GM18519 (cell line): ENCODE results near the gene TMEM52.
"Not testable (repeated sequence)": the region's sequence is repeated elsewhere in the genome, so short reads cannot be mapped to it uniquely, and the experiment has no call there.

Source experiments
- ATAC-seq: cut with Tn5 transposase; IDR thresholded peaks from one replicate; pipeline ENCODE4 v1.9.1; 2021; ENCODE audit warnings: mild to moderate bottlenecking, moderate library complexity; ENCODE audit not compliant: unreplicated experiment, low FRiP score

TMEM52 gene

DNA sequence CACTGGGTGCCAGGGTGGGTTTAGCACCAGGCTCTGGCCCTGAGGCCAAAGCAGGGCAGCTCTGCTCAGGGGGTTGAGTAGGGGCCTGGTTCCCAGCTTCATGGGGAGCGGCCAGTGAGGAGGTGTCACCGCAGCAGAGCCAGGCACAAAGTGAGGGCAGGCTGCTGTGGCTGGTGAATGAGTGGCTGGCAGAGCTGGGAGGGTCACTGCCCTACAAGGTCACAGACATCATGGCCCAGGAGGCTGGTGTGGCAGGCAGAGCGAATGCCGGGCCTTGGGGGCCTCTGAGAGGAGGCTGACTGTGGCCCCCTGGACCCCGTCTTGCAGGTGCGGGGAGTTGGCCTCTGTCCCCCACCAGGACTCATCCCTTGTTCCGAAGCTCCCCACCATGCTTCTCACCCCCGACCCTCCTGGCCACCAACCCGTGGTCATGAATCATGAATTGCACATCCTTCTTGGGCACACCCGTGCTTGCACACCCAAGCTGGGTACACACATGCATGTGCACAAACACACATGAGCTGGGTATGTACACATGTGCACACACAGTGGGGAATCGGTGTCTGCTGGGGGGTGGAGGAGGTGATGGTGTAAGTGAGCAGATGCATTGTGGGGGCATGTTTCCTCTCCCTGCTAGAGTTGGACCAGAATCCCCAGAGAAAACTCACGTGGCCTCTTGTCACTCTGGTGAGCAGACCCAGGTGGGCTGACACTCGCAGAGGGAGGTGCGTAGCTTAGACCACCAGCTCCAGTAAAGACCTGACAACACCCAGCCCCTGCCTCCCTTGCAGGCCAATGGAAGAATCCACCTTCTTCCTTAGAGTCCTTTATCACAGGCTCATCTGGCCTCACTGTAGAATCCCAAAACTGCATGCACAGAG lies 23.4 kb downstream of the TMEM52 start:
- no peak for ATAC-seq

DNA sequence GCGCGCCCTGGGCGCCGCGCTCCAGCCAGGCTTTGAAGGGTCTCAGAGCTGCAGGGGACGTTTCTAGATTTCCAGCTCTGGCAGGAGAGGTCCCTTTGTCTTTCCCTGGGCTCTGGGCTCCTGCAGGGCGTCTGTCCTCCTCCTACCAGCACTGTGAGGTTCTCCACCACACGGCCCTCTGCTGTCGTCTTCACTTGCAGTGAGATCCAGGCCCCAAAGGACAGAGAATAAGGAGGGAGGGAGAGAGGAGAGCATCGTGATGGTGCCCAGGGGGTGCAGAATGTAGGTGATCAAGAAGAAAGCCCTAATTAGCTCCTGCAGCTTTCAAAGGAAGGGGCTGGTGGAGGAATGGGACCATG lies 24.0 kb downstream of the TMEM52 start:
- ATAC-seq, result no peak

DNA sequence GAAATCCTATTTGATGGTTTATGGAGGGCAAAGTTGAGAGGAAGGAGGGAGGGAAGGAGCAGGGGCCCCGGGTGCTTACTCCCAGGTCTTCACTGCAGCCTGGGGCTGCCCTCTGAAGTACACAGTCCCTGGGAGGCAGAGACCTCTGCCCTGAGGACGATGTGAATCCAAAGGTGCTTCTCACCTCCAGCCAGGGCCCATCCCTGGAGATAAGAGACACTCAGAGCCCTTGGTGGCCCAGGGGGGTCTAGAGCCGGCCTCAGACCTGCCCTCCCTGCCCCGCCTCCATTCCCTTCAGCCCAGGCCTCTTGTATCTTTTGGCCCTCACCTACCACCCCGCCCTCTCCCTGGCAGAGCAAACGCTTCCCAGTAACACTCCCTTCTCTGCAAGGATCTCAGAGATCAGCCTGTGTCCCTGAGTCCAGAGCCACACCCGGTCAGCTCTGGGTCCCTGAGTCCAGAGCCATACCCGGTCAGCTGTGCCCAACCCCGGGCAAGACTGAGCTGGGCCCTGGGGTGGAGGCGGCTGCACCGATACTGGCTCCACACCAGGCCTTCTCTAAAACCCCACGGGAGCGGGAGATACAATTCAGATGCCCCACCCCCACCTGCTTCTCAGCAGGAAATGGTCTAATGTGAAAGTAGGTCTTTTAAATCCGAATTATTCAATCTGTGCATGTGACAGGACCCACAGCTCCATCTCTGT lies 24.6 kb downstream of the TMEM52 start:
- no peak for ATAC-seq

DNA sequence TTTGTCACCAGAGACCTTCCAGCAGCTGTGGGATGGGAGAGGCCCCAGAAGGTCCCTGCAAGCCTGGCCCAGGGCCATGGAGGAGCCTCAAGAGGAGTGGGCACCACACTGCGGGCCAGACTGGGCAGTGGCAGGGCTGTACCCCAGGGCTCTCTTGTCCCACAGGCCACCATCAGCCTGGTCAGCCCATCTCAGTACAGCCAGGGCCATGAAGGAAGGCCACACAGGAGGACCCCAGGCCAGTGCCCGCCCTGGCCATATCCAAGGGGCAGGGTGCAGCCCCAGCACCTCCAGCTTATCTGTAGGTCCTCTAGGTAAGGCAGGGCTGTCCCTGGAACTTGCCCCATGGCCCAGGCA lies 25.1 kb downstream of the TMEM52 start:
- ATAC-seq, result no peak

DNA sequence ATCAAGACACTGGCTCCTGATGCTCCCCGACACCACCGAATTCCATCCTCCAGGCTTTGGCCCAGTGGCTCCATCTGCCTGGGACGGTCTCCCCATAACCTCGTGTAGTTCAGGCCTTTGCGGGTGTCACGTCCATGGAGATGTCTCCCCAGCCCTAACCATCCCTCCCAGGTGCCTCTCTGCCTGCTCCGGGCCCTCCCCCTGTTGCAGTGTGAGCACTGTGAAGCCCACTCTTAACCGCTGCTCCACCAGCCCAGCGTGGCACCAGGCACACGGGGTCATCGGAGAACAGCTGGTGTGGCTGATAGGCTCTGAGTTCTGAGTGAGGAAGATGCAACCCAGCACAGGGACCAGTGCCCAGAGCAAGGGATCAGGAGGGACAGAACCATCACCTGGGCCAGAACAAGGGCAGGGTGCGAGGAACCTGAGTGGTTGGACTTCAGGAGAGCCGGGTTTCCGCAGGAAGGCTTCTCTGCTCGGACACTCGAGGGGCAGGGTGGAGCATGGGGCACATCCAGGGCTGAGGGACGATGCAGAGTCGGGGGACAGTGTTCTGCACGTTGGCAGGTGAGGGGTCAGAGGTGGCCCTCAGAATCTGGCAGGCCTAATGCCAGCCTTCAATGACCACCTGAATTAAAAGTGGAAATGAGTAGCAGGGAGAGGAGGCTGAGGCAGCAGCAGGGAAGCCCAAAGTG lies 25.6 kb downstream of the TMEM52 start:
- no peak for ATAC-seq

DNA sequence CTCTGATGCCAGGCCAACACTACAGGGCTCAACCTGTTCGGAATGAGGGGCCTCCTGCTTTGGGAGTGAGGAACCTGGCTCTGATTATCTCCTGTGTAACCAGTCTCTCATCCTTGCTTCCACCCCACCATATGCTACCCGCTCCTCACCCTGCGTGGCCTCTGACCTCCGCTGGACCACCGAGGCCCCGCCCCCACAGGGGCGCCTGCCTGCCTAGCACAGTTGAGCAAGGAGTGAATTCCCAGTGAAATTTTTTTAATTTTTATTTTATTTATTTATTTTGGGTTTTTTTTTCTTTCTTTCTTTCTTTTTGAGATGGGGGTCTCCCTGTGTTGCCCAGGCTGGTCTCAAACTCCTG lies 26.3 kb downstream of the TMEM52 start:
- ATAC-seq, result no peak

DNA sequence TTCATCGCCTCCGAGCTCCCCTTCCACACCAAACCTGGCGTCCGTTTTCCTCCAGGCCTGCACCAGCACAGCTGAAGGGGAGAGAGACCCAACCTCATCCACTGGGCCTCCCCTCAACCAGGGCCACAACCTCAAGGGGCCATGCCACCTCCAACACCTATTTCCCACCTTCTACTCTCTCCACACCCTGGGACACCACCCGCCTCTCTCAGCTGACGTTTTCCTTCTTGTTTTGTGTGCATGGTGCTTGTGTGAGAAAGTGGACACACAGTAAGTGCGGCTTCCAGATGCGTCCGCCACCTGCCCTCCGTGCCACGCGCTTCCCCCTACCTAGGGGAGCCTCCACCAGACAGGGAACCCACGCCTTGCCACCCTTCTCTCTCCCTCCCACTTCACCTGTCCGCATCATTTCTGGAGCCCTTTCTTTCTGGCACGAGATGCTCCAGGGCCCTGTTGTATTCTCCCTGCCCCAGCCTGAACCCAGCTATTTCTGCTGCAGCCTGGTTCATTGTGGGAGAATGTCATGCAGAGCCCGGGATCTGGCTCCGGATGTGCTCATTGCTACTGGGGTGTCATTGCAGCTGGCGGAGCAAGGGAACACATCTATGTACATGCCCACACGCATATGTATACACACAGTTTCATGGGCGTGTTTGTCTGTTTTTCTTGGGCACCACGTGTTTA lies 26.9 kb downstream of the TMEM52 start:
- ATAC-seq, result no peak

DNA sequence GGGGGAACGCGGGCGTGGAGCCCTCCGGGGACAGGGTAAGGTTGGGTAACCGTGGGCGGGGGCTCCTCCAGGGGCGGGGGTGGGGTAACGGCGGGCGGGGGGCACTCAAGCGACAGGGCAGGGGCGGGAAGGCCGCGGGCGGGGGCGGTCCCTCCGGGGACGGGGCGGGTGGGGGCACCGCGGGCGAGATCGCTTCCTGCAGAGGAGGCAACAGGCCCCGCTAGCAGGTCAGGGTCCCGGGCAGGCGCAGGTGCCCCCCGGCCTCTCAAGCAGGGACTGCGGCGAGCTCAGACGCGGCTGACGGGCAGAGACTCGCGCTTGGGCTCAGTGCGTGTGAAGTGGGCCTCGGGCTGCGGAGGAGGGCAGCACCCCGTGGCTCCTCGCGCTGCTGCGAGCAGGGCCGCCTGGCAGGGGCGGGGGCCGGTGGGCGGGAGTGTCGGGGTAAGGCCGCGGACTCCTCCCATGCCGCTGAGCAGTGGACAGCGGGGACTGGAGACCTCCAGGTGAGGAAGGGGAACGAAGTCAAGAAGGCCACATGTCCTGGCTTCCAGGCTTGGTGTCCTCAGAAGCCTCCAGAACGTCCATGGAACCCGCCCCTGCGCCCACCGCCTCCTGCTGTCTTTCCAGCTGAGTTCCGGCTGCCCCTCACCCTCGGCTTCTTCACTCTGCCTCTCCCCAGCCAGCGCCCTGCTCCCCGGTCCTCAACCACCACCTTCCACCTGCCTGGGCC lies 27.6 kb downstream of the TMEM52 start:
- no peak for ATAC-seq

DNA sequence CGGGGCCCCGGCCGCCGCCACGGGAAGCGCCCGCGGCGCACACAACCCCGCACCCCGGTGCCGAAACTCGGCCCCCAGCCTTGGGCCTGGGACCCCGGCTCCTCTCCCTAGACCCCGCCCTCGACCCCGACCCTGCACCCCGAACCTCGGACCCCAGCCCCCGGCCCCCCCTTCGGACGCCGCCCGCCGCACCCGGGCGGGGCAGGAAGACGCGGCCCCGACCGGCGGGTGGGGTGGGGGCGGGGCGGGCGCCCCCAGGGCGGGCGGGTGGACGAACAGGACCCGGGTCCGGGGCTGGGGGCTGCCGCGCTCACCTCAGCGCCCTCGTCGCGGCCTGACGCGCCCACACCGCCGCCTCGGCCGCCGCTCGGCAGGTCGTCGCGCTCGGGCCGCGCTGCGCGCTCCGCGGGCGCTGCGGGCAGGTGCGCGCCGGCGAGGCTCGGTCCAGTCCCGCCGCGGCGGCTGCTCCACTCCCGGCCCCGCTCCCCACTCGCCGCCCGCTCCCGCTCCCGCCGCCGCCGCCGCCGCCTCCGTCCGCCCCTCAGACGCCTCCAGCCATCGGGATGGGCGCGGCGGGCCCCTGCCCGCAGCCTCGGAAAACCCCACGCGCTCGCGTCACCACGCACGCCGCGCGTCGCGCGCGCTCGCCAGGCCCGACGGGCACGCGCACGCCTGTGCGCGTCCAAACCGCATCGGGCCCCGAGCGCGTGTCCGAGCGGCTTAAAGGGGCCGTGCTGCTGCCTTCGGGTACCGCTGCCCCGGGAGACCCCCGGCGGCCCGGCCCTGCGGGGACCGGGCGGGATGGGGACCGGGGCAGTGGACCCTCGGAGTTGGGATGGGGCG lies 28.4 kb downstream of the TMEM52 start, which contains the start of gene GNB1:
TSS of gene GNB1 (minus strand) at position 582 of the 843 bp plus-strand sequence. CDS start 65,634 bp downstream, outside the sequence.
- peak; percentile 57 for ATAC-seq

DNA sequence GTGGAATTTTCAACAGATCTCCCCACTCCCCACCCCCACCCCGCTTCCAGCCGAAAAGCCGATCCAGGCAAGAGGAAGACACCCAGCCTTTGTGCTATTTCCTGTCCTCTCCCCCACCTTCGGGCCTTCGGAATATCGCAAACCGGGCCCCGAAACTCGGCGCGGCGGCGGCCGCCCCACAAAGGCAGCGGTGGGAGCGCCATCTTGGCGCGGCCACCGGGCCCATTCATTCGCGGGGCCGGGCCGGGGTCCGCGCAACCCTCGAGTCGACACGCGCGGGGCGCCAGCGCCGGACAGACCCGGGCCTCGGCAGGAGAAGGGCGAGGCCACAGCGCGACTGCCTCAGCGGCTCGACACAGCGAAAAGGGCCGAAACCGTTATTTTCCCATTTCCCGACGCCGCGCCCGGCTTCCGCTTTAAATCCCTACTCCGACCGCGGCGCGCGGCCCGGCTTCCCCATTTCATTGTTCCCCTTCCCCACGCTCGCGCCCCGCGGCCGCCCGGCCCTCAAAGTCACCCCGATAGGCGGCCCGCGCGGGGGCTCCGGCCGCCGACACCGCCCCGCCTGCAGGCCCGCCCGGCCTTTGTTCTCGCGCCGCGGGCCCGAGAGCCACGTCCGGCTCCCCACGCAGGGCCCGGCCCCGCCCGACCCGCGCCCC lies 29.1 kb downstream of the TMEM52 start:
- ATAC-seq, result peak; percentile 15

DNA sequence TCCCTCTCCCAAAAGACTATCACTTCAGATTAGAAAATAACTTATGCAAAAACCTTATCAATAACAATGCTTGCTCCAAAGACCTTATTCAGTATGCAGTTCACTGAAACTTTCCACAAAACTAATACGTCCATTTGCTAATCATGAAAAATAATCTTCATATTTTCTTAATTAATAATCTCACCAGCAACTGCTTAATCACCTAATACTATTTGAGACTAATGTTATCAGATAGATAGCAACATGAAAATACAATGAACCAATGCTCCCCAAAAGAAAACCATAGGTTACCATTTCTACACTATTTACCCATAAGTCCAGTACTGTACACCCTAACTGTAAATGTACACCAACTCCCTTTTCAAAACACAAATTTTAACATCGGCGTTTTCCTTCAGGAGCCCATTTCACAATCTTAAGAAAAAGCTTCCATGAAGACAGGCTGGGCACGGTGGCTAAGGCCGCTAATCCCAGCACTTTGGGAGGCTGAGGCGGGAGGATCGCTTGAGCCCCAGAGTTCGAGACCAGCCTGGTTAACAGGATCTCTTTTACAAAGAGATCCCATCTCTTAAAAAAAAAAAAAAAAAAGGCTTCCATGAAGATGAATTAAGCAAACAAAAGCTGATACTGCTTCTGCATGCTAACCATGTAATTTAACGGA lies 29.9 kb downstream of the TMEM52 start:
- ATAC-seq, result no peak

DNA sequence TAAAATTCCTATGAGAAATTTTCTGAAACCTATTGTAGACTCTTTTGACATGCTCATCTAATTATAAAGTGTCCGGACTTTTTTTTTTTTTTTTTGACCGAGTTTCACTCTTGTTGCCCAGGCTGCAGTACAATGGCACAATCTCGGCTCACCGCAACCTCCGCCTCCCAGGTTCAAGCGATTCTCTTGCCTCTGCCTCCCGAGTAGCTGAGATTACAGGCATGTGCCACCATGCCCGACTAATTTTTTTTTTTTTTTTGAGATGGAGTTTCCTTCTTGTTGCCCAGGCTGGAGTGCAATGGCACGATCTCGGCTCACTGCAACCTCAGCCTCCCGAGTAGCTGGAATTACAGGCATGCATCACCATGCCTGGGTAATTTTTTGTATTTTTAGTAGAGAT lies 35.2 kb downstream of the TMEM52 start:
- ATAC-seq, result not testable (repeated sequence)

DNA sequence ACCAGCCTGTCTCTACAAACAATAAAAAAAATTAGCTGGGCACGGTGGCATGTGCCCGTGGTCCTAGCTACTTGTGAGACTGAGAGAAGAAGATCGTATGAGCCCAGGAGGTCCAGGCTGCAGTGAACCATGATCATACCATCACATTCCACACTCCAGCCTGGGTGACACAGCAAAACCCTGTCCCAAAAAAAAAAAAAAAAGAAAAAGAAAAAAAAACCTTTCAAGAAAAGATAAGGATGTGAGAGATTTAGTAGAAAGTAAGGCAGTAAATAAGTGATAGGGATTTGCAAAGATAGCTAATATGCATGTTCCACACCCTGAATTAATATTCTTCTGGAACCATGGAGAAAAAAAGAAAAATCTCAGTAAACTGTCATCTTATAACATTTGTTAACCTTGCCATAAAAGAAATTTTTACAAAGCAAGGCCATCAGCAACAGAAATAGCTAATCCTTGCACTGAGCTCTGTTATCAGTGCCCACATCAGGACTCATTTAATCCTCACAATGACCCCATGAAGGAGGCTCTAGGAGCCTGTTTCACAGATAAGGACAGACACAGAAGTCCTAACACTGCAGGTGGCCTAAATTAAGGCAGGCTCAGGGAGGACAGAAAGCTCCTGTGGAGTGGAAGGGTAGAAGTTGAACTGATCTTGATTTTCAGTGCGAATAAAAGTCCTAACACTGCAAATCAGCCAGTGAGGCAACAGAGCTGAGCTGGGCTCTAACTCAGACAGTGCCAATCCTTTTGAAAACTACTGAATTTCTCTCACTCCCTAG lies 35.8 kb downstream of the TMEM52 start:
- no peak for ATAC-seq

DNA sequence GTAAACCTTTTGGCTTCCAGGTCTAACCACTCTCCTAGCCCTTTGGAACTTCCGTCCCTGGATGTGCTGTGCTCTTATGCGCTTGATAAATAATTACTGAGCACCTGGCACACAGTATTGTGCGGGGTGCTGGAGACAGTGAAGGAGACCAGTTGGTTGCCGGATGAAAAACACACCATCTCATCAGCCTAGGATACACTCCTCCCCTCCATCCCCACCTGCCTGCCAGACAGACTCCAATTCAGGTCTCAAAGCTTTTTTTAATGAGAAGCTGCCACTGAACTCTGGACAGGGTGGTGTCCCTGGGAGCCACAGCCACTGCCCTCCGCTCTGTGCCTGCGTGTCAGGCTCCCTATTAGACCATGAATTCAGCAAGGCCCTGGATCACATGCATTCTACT lies 37.4 kb downstream of the TMEM52 start:
- no peak for ATAC-seq

DNA sequence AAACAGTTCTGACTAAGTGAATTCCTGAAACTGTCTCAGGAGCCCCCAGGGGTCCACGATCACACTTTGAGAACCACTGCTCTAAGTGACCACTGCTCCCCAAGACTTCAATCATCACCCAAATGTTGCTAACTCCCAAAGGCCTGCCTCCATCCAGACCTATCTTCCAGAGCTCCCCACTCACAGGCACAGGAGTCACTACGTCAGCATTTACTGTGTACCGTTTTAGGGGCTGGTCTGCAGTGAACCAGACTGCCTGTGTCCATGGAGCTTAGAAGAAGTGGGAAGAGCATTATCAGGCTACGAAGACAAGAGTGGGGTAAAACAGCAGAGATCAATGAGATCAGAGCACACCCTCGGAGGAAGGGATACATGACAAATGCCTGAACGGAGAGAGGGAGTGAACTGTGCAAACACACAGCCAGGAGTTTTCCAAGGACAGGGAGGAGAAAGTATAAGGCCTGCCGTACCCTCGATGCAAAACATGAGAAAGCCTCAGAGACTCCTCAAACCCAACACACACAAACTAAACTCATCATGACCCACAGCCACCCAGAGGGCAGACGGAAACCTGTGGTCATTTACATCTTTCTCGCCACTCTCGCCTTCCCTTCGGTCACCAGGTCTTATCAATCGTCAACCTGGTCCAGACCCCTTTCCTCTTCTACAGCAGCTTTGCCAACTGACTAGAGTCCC lies 38.3 kb downstream of the TMEM52 start:
- no peak for ATAC-seq

DNA sequence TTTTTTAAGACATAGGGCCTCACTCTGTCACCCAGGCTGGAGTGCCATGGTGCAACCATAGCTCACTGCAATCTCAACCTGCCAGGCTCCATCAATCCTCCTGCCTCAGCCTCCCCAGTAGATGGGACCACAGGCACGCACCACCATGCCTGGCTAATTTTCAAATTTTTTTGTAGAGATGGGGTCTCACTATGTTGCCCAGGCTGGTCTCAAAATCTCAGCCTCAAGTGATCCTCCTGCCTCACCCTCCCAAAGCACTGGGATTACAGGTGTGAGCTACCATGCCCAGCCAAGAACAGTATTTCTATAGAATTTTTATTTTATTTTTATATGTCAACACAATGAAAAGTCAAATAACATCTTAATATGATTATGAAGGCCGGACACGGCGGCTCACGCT lies 39.1 kb downstream of the TMEM52 start:
- ATAC-seq, result no peak

DNA sequence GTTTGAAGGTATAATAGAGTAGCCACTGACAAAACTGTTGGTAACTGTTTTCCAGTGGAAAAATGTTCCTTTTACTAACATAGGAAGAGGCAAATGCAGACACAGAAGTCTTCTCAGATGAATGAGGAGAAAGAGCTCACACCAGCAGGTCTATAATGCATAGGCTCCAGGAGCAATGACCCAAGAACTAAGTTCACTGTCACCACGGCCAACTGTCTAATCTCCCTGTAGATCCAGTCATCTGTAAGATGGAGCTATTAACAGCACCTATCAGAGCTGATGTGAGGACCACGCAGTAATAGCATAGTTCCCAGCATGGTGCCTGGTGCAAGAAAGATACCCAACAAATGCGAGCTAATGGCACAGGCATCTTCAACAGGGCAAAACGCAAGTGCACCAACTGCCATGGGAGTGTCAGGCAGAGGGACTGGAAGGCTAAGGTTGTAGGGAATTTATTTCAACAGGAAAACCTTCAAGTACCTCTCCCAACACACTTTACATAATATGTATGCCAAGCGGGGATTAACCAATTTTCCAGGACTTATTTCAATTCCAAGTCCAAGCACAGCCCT lies 41.1 kb downstream of the TMEM52 start:
- ATAC-seq, result no peak
